Islet precursor cell (in vitro differentiated cells): Measurements from ENCODE around the gene DNAH12.
A peak's percentile ranks its signal among the peaks of the same experiment; 100 is the strongest.
"Not testable (repeated sequence)": the region's sequence is repeated elsewhere in the genome, so short reads cannot be mapped to it uniquely, and the experiment has no call there.

Experiments
- DNase-seq: peaks from one replicate; pipeline ENCODE4 v3.0.0-alpha.2; 2018

The DNAH12 gene

GRCh38 chr3:57397175-57398026 is 146.7 kb downstream of the DNAH12 start:
- DNase-seq: peak; percentile 79

- DNase-seq: no peak
Measured at GRCh38 chr3:57393977-57394376, 150.2 kb downstream of the DNAH12 start.

GRCh38 chr3:57391767-57392166 is 152.4 kb downstream of the DNAH12 start:
- DNase-seq: no peak

GRCh38 chr3:57389271-57389670 is 154.9 kb downstream of the DNAH12 start:
- no peak for DNase-seq

- no peak for DNase-seq
Measured at GRCh38 chr3:57386307-57386706, 157.8 kb downstream of the DNAH12 start.

DNA sequence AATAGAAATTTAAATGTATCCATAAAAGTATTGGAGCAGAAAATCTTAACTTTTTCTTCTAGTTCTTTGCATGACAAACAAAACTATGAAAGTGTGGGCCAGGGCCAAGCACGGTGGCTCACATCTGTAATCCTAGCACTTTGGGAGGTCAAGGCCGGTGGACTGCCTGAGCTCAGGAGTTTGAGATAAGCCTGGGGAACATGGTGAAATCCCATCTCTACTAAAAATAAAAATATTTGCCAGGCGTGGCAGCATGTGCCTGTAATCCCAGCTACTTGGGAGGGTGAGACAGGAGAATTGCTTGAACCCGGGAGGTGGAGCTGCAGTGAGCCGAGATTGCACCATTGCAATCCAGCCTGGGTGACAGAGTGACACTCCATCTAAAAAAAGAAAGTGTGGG is 158.6 kb downstream of the DNAH12 start:
- DNase-seq: no peak

DNA sequence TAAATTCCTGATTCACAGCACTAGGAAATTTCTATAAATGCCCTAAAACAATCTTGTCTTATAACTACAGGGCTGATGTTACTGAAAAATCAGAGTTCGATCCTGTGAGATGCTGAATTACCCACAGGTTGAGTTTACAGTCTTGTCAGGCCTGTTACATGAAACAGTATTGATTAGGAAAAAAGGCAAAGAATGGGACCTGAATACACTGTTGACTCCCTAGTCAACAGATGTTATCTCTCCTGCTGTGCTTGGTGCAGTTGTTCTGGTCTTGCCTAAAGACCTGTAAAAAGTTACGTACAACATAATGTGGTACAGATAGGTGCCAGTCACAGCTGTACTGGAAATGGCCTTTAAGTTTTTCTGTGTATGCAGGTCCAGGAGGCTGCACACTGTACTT is 160.3 kb downstream of the DNAH12 start:
- DNase-seq: no peak

DNA sequence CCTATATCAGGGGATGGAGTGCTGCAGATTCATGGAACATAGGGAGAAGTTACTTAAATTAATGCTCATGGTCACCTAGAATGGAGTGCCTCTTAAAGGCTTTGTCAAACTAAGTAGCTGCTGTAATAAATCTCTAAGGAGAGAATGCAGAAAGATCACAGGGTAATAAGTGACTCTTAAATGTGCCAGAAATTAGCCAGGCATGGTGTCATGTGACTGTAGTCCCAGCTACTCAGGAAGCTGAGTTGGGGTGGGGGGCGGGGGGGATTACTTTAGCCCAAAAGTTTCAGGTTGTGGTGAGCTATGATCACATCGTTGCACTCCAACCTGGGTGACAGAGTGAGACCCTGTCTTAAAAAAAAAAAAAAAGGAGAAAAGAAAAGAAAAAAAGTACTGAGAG is 160.7 kb downstream of the DNAH12 start:
- no peak for DNase-seq

DNA sequence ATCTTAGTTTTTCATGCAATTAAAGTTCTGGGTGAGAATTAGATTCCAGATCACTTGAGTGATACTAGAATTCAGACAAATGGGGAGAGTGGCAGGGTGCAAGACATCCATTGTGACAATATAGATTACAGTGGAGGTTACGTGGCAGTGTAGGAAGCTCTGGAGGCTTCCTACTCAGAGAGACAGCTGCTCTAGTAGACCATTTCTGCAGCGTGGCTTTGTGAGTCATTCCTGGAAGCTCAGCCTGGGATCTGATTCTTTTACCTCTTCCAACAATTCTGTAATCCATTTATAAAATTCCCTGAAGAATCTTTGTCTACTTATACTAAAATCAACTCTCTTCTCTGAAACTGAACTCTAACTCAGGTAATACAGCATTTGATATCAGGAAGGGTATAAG is 161.2 kb downstream of the DNAH12 start:
- no peak for DNase-seq

DNA sequence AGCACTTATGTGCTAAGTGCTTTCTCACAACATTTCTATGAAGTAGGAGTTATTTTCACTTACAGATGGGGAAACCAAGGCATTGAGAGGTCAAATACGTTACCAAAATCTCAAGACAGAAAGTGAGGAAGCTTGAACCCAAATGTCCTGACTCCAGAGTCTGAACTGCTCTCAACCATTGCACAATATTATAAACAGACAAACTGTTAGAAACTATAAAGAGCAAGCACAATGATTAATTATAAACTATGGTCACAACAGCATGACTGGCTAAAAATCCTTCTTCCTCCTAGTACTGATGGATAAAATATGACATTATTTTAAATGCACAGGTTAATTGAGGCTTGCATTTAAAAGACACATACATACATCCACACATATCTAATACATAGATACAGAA is 173.8 kb downstream of the DNAH12 start:
- DNase-seq: no peak

DNA sequence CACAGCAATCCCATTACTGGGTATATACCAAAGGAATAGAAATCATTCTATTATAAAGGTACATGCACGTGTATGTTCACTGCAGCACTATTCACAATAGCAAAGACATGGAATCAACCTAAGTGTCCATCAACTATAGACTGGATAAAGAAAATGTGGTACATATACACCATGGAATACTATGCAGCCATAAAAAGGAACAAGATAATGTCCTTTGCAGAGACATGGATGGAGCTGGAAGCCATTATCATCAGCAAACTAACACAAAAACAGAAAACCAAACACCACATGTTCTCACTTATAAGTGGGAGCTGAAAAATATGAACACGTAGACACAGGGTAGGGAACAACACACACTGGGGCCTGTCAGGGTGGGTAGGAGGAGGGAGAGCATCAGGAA is 179.1 kb downstream of the DNAH12 start:
- not testable (repeated sequence) for DNase-seq

DNA sequence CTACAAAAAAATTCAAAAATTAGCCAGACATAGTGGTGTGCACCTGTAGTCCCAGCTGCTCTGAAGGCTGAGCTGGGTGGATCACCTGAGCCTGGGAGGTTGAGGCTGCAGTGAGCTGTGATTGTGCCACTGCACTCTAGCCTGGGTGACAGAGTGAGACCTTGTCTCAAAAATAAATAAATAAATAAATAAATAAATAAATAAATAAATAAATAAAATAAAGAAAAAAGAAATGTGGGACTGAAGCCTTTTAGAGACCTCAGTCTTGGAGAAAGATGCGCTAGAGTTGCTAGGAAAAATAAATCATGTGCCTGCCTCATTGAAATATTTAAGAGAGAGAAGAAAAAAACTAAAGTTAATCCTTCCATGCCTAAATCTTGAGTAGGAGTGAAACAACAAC is 187.9 kb downstream of the DNAH12 start:
- DNase-seq: not testable (repeated sequence)

DNA sequence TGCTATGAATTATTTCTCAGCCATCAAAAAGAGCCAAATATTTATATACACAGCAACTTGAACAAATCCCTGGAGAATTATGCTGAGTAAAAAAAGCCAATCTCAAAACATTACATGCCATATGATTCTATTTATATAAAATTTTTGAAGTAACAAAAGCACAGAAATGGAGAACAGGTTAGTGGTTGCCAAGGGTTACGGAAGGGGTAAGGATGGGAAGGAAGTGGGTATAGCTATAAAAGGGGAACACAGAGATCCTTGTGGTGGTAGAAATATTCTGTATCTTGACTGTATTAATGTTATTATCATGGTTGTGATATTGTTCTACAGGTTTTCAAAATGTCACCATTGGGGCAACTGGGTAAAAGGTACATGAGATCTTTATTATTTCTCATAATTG is 189.4 kb downstream of the DNAH12 start:
- no peak for DNase-seq

- no peak for DNase-seq
Measured at GRCh38 chr3:57350271-57350670, 193.9 kb downstream of the DNAH12 start.

GRCh38 chr3:57339071-57339642 is 205.0 kb downstream of the DNAH12 start:
- not testable (repeated sequence) for DNase-seq

DNA sequence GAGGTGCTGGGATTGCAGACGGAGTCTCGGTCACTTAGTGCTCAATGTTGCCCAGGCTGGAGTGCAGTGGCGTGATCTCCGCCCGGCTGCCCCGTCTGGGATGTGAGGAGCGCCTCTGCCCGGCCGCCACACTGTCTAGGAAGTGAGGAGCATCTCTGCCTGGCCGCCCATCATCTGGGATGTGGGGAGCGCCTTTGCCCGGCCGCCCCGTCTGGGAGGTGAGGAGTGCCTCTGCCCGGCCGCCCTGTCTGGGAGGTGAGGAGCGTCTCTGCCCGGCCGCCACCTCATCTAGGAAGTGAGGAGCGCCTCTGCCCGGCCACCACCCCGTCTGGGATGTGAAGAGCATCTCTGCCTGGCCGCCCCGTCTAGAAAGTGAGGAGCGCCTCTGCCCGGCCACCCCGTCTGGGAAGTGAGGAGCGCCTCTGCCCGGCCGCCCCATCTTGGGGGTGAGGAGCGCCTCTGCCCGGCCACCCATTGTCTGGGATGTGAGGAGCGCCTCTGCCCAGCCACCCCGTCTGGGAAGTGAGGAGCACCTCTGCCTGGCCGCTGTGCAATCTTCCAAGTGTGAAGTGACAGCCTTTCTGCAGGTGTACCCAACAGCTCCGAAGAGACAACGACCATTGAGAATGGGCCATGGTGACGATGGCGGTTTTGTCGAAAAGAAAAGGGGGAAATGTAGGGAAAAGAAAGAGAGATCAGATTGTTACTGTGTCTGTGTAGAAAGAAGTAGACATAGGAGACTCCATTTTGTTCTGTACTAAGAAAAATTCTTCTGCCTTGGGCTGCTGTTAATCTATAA is 205.7 kb downstream of the DNAH12 start:
- DNase-seq: not testable (repeated sequence)

- DNase-seq: no peak
Measured at GRCh38 chr3:57335283-57335938, 208.7 kb downstream of the DNAH12 start.

DNA sequence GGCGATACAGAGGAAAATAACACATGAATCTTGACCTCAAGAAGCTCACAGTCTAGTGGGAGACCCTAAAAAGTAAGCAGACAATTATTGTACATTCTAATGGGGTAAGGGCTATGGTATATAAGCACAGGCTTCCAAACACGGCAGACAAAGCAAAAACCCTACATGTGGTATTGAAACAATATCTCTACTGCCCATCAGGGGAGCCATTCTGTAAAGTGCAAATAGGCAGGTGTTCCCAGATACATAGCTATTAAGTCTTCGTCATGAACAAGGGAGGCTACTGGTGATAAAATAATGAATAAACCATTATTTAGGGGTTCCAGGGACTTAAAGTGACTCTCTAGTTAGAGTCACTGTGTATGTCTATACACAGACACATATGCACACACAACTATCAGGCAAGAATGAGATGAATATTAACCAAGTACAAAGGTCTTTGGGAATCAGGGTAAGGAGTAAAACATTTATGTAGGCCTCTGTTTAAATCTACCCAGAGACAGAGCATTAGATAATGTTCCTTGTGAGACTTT is 213.0 kb downstream of the DNAH12 start:
- DNase-seq: no peak

DNA sequence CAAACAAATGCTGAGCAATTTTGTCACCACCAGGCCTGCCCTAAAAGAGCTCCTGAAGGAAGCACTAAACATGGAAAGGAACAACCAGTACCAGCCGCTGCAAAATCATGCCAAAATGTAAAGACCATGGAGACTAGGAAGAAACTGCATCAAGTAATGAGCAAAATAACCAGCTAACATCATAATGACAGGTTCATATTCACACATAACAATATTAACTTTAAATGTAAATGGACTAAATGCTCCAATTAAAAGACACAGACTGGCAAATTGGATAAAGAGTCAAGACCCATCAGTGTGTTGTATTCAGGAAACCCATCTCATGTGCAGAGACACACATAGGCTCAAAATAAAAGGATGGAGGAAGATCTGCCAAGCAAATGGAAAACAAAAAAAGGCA is 217.6 kb downstream of the DNAH12 start:
- not testable (repeated sequence) for DNase-seq

DNA sequence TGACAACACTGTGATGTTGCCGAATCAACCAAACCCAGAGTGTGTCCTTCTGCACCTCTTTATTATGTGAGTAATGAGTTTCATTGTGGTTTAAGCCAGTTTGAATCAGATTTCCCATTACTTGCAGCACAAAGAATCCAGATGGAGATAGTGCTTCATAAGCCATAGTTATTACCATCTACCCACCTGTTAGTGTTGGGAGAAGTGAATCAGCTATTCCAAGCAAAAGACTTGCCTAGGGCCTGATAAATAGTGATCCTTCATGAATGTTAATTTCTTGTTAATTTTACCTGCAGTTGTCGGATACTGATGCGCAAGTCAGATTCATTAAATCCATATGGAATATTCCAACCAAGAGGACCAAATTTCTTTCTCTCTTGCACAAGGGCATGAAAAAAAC is 229.9 kb downstream of the DNAH12 start:
- no peak for DNase-seq

DNA sequence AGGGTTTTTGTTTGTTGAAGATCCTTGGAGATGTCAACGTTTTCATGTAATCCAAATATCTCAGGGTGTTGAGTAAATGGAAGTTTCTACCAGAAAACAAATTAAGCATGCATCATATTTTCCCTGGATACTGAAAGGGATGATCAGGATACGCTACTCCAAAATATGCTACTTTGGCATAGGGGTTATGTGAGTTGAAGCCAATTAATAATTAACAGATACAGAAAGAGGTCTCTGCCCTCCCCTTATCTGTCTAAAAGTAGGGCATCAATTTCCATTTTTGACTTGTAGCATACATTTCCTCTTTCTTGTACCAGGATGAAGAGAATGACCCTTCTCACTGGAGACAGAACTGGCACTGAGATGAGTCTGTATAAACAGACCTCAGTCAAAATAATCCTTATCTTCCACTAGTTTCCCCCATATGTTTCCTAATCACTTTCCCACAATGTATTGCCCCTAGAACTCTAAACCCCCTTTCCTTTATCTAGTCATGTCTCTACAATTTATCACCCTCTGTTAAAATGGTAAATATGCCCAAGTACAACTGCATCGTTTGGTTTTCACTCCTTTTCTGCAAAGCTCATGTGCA is 234.3 kb downstream of the DNAH12 start:
- DNase-seq: no peak

GRCh38 chr3:57303520-57303919 is 240.6 kb downstream of the DNAH12 start:
- DNase-seq: not testable (repeated sequence)

- peak; percentile 79 for DNase-seq
Measured at GRCh38 chr3:57298041-57298440, 246.1 kb downstream of the DNAH12 start.
